ENCODE results near the gene GABRG3.

- no peak for TF ChIP-seq NFE2L1 (tag; IDR thresholded peaks at IDR 0.05; ENCODE audit: borderline replicate concordance, low read depth)
- TF ChIP-seq POLR2AphosphoS5 (IDR thresholded peaks at IDR 0.05; ENCODE audit: control insufficient read depth, insufficient read depth, low read depth, low read length) = no peak
- no peak for TF ChIP-seq EZH2 (IDR thresholded peaks at IDR 0.05; ENCODE audit: borderline replicate concordance, low read depth, low read length)
- no peak for TF ChIP-seq THAP12 (CRISPR knock-in tag; IDR thresholded peaks at IDR 0.05)
- no peak for TF ChIP-seq ATF1 (CRISPR knock-in tag; IDR thresholded peaks at IDR 0.05)
- TF ChIP-seq ATF1 (tag; IDR thresholded peaks at IDR 0.05) = no peak
- TF ChIP-seq KAT7 (CRISPR knock-in tag; IDR thresholded peaks at IDR 0.05; ENCODE audit: borderline replicate concordance) = no peak
Observed at GRCh38 chr15:27179789-27180188, 208.8 kb downstream of the GABRG3 start.

Measured in K562 (cell line).